H1 (cell line): ENCODE measurements around the gene KCNA5.

ENCODE experiments used
- CEBPB ChIP-seq: IDR thresholded peaks from 2 replicates; pipeline ENCODE4 v1.6.1; 2012; ENCODE audit warnings: low read depth, low read length
- CTCF ChIP-seq, 3 experiments: IDR thresholded peaks; 1 replicate in 2 of 3; 2 replicates in 1 of 3; pipeline versions ENCODE4 v1.5.1 to v1.6.1; 2011; ENCODE audit warnings: low read length in 3 of 3, mild to moderate bottlenecking in 3 of 3, inconsistent platforms in 2 of 3, low read depth in 1 of 3, moderate library complexity in 1 of 3; ENCODE audit not compliant: insufficient read depth in 1 of 3; ENCODE audit errors: control extremely low read depth in 1 of 3
- EP300 ChIP-seq, 2 experiments: IDR thresholded peaks; 1 replicate in 1 of 2; 2 replicates in 1 of 2; pipeline ENCODE4 v1.6.1; 2011 to 2012; ENCODE audit warnings: low read depth in 2 of 2, low read length in 2 of 2, mild to moderate bottlenecking in 2 of 2, borderline replicate concordance in 1 of 2, inconsistent platforms in 1 of 2, moderate library complexity in 1 of 2
- EZH2 ChIP-seq: fragments of 200-600 bp; sonication (generic); IDR thresholded peaks from 2 replicates; pipeline ENCODE4 v1.7.1; 2012; ENCODE audit warnings: low read depth, mild to moderate bottlenecking, moderate library complexity, low read length, inconsistent platforms; ENCODE audit not compliant: severe bottlenecking
- FOSL1 ChIP-seq: IDR thresholded peaks from 2 replicates; pipeline ENCODE4 v1.6.1; 2011; ENCODE audit warnings: mild to moderate bottlenecking, low read depth, low read length, moderate library complexity; ENCODE audit not compliant: insufficient read depth
- GABPA ChIP-seq: IDR thresholded peaks from 2 replicates; pipeline ENCODE4 v1.6.1; 2011; ENCODE audit warnings: mild to moderate bottlenecking, low read length, moderate library complexity, borderline replicate concordance; ENCODE audit not compliant: insufficient read depth
- KDM1A ChIP-seq: fragments of 200-600, 300-600 bp; sonication (generic); IDR thresholded peaks from 2 replicates; pipeline ENCODE4 v1.7.1; 2016; ENCODE audit warnings: mild to moderate bottlenecking, low read length, borderline replicate concordance
- NANOG ChIP-seq: IDR thresholded peaks from 2 replicates; pipeline ENCODE4 v1.6.1; 2011; ENCODE audit warnings: low read length, low read depth, mild to moderate bottlenecking, inconsistent platforms; ENCODE audit not compliant: insufficient read depth, poor library complexity, severe bottlenecking
- SIN3A ChIP-seq, 2 experiments: IDR thresholded peaks in 1 of 2; conservative IDR thresholded peaks in 1 of 2; 2 replicates each; pipeline ENCODE4 v1.6.1; 2011 to 2012; ENCODE audit warnings: low read length in 2 of 2, improper control_type of control experiment in 1 of 2, low read depth in 1 of 2, mild to moderate bottlenecking in 1 of 2

GRCh38 chr12:5088586-5089264, 45.0 kb downstream of the KCNA5 start:
- no peak for TF ChIP-seq CTCF (IDR thresholded peaks at IDR 0.05; ENCODE audit: control extremely low read depth in 1 of 3, insufficient read depth in 1 of 3, low read depth in 1 of 3, low read length in 3 of 3)
- TF ChIP-seq NANOG, result no peak
- TF ChIP-seq EP300 (IDR thresholded peaks at IDR 0.05; ENCODE audit: borderline replicate concordance in 1 of 2, low read depth in 2 of 2, low read length in 2 of 2), result no peak
- no peak for TF ChIP-seq FOSL1
- TF ChIP-seq KDM1A, result no peak
- TF ChIP-seq EZH2, result no peak
- TF ChIP-seq SIN3A (conservative IDR thresholded peaks at IDR 0.05 in 1 of 2, IDR thresholded peaks at IDR 0.05 in 1 of 2; ENCODE audit: low read depth in 1 of 2, low read length in 2 of 2), result no peak
- TF ChIP-seq GABPA, result no peak
- no peak for TF ChIP-seq CEBPB
